Ectodermal cell (in vitro differentiated cells): ENCODE data around the gene ISCA2.

Experiments
- H3K27ac ChIP-seq: 2 replicates; pipeline ENCODE4 v1.7.0; 2013; ENCODE audit warnings: mild to moderate bottlenecking, low read depth, low read length; ENCODE audit not compliant: insufficient read depth, poor library complexity, severe bottlenecking
- H3K27me3 ChIP-seq: 2 replicates; pipeline ENCODE4 v1.7.0; 2013; ENCODE audit warnings: mild to moderate bottlenecking, low read length; ENCODE audit not compliant: insufficient read depth, control insufficient read depth, poor library complexity, severe bottlenecking
- H3K36me3 ChIP-seq: one replicate; pipeline ENCODE4 v1.7.0; 2013; ENCODE audit warnings: low read length; ENCODE audit not compliant: control insufficient read depth, insufficient read depth
- H3K4me1 ChIP-seq: one replicate; pipeline ENCODE4 v1.7.0; 2013; ENCODE audit warnings: low read length; ENCODE audit not compliant: control insufficient read depth, insufficient read depth
- H3K4me3 ChIP-seq: 2 replicates; pipeline ENCODE4 v1.7.0; 2013; ENCODE audit warnings: low read depth, low read length, control low read depth; ENCODE audit not compliant: insufficient read depth
- H3K9me3 ChIP-seq: 2 replicates; pipeline ENCODE4 v1.7.0; 2013; ENCODE audit warnings: mild to moderate bottlenecking, low read length, moderate library complexity; ENCODE audit not compliant: control insufficient read depth
- WGBS, 2 experiments: methylation state at CpG; one replicate each; pipeline ENCODE4 v1.1.7; 2013; ENCODE audit warnings: missing lambda C conversion rate in 2 of 2; 5-methylcytosine and 5-hydroxymethylcytosine counted together

Gene ISCA2

DNA sequence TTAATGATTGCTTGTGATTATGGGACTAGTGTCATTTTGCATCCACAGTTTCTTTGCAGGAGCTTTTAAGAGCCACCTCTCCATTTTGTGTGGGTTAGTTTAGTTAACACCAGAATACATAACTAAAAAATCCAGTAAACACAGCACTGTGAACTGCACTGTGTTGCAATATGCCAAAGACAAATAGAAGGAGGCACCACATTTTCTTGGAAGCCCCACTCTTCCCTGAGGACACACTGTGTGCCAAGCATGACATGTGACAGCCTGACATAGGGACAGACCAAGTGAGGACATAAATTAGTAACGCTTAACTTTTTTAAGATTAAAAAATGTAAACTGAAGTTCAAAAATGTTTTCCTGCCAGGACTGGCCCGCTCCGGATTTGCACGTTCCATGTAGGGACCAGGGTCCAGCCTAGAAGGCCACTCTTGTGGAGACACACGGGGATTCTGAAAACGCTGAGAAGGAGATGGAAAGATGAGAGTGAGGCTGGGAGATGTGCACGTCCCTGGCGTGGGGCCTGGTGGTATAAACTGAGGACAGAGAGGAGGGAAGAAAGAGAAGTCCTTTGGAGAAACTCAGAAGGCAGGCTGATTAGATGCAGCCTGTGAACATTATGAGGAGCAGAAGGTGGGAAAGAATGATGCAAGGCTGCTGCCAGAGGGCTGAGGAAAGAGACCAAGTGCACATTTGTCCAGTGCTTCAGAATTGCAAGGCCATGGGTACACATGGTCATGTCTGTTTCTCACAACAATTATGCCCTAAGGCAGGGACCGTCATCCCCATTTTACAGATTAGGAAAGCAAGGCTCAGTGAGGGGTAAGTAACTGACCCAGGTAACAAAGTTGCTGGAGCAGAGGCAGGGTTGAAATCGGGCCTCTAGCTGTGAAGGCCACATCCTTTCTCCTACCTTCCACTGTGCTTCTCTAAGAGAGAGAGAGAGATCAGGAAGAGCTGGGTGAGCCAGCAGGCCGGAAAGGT, 45.1 kb downstream of the ISCA2 start:
- no peaks in the 10 kb centered on the region for H3K4me1 ChIP-seq
- 93 to 94% methylated on average over 11 of the region's 11 CpGs for whole genome bisulfite sequencing, 2 experiments
- no peaks in the 10 kb centered on the region for H3K9me3 ChIP-seq
- no peaks in the 10 kb centered on the region for H3K36me3 ChIP-seq
- H3K4me3 ChIP-seq: no peak overlapping the region
- no peak overlapping the region for H3K27ac ChIP-seq
- H3K27me3 ChIP-seq: no peaks in the 10 kb centered on the region

DNA sequence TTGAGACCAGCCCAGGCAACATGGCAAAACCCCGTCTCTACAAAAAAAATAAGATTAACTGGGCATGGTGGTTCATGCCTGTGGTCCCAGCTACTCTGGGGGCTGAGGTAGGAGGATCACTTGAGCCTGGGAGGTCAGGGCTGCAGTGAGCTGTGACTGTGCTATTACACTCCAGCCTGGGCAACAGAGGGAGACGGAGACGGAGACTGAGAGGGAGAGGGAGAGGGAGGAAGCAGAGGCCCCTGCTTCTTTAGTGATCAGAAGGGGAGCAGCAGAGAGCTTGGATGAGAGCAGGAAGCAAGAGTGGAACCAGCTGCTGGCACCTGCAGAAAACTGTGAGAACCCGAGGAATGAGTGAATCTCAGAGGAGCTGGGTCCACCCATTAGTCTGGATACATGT, 45.9 kb downstream of the ISCA2 start:
- no peaks in the 10 kb centered on the region for H3K9me3 ChIP-seq

DNA sequence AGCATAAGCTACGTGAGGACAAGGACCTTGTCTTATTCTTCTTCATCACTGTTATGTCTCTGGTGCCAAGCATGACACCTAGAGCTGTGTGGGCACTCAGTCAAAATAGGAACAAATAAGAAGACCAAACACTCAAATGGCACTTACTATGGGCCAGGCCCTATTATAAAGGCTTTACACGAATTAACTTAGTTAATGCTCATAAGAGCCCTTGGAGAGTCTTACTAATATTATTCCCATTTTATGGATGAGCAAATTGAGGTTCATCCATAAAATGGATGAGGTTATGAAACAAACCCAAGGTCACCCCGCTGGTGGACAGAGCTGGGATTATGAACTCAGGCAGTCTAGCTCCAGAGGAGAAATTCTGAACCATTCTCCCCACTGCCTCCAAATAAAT, 47.7 kb downstream of the ISCA2 start:
- H3K9me3 ChIP-seq: no peaks in the 10 kb centered on the region
- WGBS, 2 experiments: 93 to 98% methylated on average over 3 of the region's 3 CpGs
- no peaks in the 10 kb centered on the region for H3K36me3 ChIP-seq
- H3K27me3 ChIP-seq: no peaks in the 10 kb centered on the region
- no peak overlapping the region for H3K4me3 ChIP-seq
- H3K27ac ChIP-seq: no peak overlapping the region
- H3K4me1 ChIP-seq: peaks cover 2% of the 10 kb centered on the region

More for the DNA sequence above, 45.9 kb downstream of the ISCA2 start:
- 73 to 74% methylated on average over 4 of the region's 4 CpGs for WGBS, 2 experiments
- Histone ChIP-seq H3K36me3 (no peaks in the 10 kb centered on the region), H3K4me3 (no peak overlapping the region), H3K27ac (no peak overlapping the region), H3K4me1 (no peaks in the 10 kb centered on the region), H3K27me3 (no peaks in the 10 kb centered on the region)

DNA sequence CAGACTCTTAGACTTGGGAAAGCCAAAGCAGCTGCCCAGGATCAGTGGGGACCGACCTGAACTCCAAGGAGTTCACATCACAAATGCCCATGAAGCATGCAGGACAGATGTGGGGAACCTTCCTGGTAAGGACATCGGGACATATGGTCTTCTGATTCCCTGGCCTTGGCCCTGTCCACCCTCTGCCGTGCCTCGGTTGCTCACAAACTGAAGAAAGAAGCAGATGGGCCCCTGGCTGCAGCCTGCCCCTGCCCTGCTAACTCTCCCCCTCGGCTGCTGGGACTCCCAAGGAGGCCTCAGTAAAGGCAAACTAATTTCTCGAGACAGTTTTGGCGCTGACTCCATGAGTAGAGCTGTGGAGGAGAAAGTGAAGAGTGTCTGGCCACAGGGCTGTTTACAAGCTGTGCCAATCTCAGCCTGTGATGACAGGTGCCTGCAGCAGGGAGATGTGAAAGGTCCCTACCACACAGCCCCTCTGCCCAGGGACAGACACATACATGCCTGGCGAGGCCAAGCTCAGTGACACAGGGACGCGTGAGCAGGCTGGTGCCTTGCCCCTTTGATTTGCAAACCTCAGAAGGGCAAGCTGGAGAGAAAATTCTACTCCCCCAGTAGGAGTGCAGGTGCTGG, 48.6 kb downstream of the ISCA2 start:
- no peaks in the 10 kb centered on the region for H3K9me3 ChIP-seq
- peaks cover 6% of the 10 kb centered on the region for H3K4me1 ChIP-seq
- no peaks in the 10 kb centered on the region for H3K27me3 ChIP-seq
- no peak overlapping the region for H3K27ac ChIP-seq
- H3K4me3 ChIP-seq: no peak overlapping the region
- WGBS, 2 experiments: 89 to 92% methylated on average over 10 of the region's 10 CpGs
- H3K36me3 ChIP-seq: no peaks in the 10 kb centered on the region

- Histone ChIP-seq H3K27me3 (no peaks in the 10 kb centered on the region), H3K9me3 (no peaks in the 10 kb centered on the region), H3K36me3 (no peaks in the 10 kb centered on the region), H3K27ac (no peak overlapping the region), H3K4me1 (peaks cover 6% of the 10 kb centered on the region), H3K4me3 (no peak overlapping the region)
- 92% methylated on average over 5 of the region's 5 CpGs for WGBS, 2 experiments
Observed at GRCh38 chr14:74543771-74544438, 50.3 kb downstream of the ISCA2 start.

- 94% methylated on average over 4 of the region's 4 CpGs for WGBS, 2 experiments
- Histone ChIP-seq H3K27ac (no peak overlapping the region), H3K9me3 (no peaks in the 10 kb centered on the region), H3K27me3 (no peaks in the 10 kb centered on the region), H3K4me1 (peaks cover 6% of the 10 kb centered on the region), H3K4me3 (no peak overlapping the region), H3K36me3 (no peaks in the 10 kb centered on the region)
Observed at GRCh38 chr14:74545386-74545785, 51.8 kb downstream of the ISCA2 start.

GRCh38 chr14:74546416-74546815, 52.9 kb downstream of the ISCA2 start:
- WGBS, 2 experiments: 60 to 63% methylated on average over 10 to 11 of the region's 11 CpGs
- H3K27me3 ChIP-seq: no peaks in the 10 kb centered on the region
- no peak overlapping the region for H3K27ac ChIP-seq
- H3K4me1 ChIP-seq: peaks cover 10% of the 10 kb centered on the region
- no peak overlapping the region for H3K4me3 ChIP-seq
- no peaks in the 10 kb centered on the region for H3K36me3 ChIP-seq
- H3K9me3 ChIP-seq: no peaks in the 10 kb centered on the region
